GM18526 (cell line): ENCODE measurements around the gene CMC4.

Source experiments
- POLR2A ChIP-seq: IDR thresholded peaks from 3 replicates; pipeline ENCODE4 v1.6.1; 2011; ENCODE audit not compliant: insufficient read length; ENCODE audit errors: extremely low read depth

The CMC4 gene

DNA sequence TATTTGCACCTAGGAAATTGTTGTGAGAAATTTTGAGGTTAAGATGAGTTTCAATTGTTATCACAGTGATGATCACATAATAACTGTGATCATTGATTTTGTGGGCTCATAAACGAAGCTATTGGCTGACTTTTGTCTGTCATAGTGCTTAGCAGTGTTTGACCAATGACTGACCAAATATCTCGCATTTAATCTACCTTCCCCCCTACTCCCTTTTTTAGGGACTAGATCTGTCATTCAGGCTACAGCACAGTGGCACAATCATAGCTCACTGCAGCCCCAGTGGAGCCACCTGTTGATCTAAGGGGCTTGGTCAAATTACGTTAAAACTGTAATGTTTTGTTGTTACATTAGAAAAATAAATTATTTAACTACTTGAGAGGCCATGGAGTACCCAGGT lies 42.8 kb downstream of the CMC4 start:
- no peak for TF ChIP-seq POLR2A

DNA sequence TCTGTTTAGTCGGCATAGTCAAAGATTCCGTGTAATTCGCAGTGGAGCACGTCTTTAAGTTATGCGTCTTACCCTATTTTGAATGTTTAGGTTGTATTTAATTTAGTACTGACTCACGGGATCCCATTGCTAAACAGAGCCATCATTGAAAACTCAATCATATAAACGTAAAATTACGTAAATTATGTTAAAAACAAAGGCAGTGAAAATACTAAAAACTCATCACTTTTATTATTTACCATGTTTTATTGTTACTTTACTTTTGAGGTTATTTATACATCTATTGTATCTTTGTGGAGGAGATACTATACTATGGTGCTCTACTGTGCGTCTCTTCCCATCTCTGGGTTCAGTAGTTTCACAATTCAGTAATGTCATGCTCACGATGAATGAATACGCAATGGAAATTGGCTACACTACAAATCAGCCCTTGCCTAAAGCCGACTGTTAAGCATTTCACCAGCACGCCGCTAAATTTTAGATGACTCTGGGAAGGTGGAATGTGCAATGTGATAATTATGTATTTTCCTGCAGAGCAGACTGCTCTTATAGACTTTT lies 43.3 kb downstream of the CMC4 start:
- no peak for TF ChIP-seq POLR2A

DNA sequence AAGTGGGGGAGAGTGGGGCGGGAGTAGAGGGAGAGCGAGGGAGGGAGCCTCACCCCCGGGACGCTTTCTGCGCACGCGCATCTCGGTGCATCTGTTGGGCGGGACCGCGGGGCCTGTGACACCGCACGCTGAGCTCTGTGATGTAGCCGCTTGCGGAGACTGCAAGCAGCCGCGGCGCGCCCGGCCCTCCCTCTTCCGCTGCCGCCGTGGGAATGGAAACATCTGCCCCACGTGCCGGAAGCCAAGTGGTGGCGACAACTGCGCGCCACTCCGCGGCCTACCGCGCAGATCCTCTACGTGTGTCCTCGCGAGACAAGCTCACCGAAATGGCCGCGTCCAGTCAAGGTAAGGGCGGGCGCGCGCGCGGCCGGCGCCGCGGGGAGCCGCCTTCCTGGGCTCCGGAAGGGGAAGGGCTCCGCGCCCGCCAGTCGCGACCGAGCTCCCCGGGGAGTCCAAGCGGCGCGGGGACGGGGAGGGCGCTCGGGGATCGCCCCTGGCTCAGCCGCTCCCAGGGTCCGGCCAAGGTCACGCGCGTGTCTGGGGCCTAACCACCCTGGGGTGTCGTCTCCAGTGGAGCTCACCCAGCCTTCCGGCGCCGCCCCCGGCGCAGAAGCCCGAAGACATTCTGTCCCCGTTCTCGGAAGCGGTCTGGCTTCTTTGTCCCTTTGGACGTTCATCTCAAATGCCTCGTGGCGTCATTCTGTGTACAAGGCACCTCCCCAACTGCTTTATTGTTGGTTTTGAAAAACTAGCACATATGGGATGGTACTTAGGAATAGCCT lies 44.0 kb downstream of the CMC4 start, which contains the start of gene FUNDC2:
FUNDC2 (plus strand) TSS at position 118 of the 782 bp plus-strand sequence; CDS start at position 213, 95 bp downstream.
- peak; percentile 58 for TF ChIP-seq POLR2A

DNA sequence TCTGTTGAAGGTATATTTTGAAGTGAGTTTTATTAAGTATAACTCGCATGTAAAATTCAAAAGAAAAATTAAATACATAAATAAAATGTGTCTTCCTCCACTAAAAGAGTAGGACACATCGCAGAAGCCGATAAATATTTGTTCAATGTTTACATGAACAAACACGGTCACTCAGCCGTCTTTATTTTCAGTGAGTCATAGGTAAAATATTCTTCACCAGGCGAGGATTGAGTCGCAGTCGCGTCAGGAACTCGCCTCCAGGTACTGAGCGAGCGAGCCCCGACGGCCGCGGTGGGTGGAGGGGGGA lies 44.6 kb downstream of the CMC4 start:
- no peak for TF ChIP-seq POLR2A

DNA sequence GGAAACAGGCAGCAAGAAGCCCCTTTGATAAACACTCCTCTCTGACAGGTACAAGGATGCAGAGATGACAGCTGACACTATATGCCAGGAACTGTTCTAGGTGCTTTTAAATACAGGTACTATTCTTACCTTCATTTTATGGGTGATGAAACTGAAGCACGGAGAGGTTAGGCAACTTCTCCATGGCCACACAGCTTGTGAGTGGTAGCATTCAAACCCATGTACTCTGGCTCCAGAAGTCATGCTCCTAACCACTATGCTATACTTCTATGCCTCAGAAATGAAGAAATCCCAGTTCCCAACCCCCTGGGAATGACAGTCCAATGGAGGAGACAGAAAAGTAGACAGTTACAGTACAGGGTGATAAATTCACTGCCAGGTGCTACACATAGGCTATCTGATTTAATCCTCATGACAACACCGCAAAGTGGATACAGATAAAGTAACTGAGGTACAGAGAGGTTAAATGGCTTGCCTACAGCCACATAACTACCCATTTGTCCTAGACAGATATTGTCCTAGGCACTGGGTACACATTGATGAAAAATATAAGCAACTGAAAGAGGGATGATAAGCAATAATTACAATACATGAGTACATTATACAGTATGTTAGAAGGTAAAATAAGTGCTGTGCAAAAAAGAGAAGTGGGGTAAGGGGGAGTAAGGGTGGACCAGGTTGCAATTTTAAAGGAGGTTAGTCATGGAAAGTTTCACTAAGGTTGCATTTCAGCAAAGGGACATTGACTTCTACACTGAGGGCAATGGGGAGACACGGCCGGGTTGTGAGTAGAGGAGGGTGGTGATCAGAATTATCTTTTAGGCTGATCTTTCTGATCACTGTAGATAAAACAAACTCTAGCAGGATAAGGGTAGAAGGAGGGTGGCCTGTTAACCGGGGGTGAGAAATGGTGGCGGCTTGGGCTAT lies 46.8 kb downstream of the CMC4 start:
- no peak for TF ChIP-seq POLR2A

GRCh38 chrX:155022585-155022984 lies 48.4 kb downstream of the CMC4 start, which contains the start of gene F8:
F8 (minus strand) TSS chrX:155022723; CDS start chrX:155022552, 171 bp downstream.
- TF ChIP-seq POLR2A: no peak

DNA sequence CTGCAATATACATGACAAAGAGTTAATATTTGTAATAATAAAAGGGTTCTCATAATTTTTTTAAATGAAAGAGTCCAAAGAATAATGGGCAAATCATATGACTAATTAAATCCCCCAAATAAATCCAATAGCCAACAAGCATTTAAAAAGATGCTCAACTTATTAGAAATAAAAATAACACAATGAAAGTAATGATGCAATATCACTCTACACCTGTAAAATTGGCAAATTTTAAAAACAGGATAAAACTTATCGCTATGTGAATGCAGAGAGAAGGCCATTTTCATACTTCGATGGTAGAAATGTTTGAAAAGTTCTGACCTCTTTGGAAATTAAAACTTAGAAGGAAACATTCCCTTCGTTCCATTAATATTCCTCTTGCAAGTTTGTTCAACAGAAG lies 50.3 kb downstream of the CMC4 start:
- TF ChIP-seq POLR2A: no peak
